GM10266 (cell line): ENCODE measurements around the gene TMEM165.

Source experiments
- DNase-seq: peaks from one replicate; pipeline ENCODE4 v3.0.0; 2012; ENCODE audit errors: extremely low spot score
- CTCF ChIP-seq: IDR thresholded peaks from 2 replicates; pipeline ENCODE4 v1.5.1; 2012; ENCODE audit warnings: mild to moderate bottlenecking, low read depth; ENCODE audit not compliant: control insufficient read depth, insufficient read depth; ENCODE audit errors: missing control alignments

TMEM165 gene

GRCh38 chr4:55458611-55459010, 62.9 kb downstream of the TMEM165 start:
- no peak for DNase-seq
- no peak for TF ChIP-seq CTCF

- no peak for DNase-seq
- TF ChIP-seq CTCF, result no peak
These were observed 70.2 kb downstream of the TMEM165 start for GRCh38 chr4:55466001-55466400.

- no peak for TF ChIP-seq CTCF
- no peak for DNase-seq
These were observed 73.0 kb downstream of the TMEM165 start for GRCh38 chr4:55468724-55469123.

- no peak for DNase-seq
- no peak for TF ChIP-seq CTCF
These were observed 74.2 kb downstream of the TMEM165 start for GRCh38 chr4:55469979-55470378.
